Inferior parietal cortex (tissue), 1 donor: Measurements from ENCODE around the gene TMEM207.
"Not testable (repeated sequence)": the region's sequence is repeated elsewhere in the genome, so short reads cannot be mapped to it uniquely, and the experiment has no call there.

ENCODE experiments used
- DNase-seq: peaks from one replicate; pipeline ENCODE4 v3.0.0-alpha.2; 2016; ENCODE audit errors: extremely low spot score

Gene TMEM207

DNA sequence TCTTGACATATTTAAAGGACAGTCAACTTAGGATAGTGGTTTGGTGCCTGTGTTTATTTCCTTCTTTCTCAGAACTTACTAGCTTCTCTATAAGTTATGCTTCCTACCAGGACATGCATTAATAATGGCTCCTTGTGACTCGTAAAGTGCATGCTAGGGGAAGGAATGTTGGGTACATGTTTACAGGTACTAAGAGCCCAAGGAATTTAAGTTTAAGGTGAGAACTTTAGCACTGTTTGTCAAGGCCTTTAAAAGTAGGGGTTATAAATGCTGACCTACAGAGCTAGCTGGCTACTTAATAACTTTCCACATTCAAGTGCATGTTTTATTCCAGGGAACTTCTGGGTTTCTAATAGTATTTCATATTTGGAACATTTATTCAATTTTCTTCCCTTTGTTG lies at the start of gene TMEM207:
TSS of gene TMEM207 (minus strand) at position 101 of the 400 bp plus-strand sequence. CDS start at position 9, 92 bp downstream.
- no peak for DNase-seq

DNA sequence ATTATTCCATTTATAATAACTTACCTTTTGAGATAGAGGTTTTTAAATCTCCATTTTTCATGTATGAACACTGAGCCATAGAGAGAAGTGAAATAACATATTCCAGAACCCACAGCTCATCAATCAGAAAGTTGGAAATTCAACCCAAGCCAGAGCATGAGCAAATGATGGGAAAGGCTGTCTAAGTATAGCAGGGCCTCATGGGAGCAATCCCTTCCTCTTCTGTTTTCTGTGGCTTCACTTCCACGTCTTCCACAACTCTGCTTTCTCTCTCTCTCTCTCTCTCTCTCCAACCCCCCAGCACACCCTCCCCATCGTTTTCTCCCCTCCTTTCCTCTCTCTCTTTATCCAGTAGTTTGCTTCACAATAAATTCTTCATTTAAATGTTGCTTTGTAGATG lies 49.4 kb upstream of the TMEM207 start:
- DNase-seq, result no peak

DNA sequence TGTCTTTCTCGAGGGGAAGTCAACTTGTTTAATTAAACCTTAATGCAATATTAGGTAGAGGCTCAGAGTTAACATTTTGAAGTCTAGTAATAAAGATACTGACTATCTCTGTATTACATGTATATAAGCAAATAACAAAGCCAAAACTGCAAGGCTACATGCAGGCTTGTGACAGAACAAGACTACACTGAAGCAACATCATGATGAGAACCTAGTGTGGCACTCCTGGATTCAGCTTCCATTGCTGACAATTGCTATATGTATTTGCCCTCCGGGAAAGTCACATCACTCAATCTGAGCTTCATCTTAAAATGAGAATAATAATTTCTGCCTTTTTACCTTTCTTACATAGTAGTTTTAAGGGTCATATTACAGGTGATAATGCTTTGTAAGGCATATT lies 48.6 kb upstream of the TMEM207 start:
- no peak for DNase-seq

DNA sequence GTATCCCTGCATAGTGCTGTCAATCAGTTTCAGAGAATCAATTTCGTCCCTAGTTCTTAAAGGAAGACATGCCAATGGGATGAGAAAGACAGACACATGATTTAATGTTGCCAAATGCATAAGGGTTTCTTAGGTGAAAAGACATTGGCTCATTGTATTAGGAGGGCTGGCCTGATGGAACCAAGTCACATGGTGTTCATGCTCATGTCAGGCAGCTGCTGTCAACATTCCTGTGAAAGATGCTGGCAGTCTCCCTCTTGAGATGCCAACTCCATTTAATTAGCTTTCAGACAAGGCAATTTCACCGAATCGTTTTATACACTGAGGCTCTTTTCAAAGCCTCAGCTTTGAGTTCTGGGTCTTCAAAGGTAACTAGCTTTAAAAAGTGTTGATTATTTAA lies 48.1 kb upstream of the TMEM207 start:
- no peak for DNase-seq

DNA sequence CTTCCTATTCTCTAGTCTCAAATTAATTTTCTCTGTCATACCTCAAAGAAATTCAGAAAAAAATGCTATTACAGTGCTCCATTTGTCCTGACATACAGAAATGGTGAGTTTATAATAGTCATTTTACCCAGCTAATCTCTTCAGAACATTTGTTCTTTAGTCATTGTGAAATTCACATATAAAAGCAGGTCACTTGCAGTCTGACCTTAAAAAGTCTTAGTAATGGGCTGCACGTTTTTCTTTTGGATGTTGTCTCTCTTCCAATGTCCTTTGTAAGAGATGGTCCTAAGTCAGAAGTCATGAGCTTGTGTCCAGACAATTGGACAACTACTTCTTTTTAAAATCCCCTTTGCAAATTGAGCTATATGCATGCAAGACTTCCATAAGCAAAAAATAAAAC lies 47.2 kb upstream of the TMEM207 start:
- no peak for DNase-seq

DNA sequence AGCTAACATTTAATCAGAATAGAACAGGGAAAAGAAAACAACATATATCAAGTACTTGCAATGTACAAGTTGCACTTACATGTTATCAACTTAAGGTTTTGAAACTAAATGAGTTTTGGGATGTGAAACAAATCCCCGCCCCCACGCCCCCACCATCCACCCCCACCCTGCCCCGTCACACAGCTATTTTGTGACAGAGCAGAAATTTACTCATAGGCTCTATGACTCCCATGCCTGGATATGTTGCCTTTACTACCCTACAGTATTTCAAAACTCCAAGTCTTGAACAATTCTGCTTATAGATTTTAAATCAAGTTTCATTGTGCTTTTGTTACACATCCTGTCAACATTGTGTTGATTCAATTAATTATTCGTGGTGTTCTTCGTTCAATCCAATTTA lies 46.1 kb upstream of the TMEM207 start:
- no peak for DNase-seq

DNA sequence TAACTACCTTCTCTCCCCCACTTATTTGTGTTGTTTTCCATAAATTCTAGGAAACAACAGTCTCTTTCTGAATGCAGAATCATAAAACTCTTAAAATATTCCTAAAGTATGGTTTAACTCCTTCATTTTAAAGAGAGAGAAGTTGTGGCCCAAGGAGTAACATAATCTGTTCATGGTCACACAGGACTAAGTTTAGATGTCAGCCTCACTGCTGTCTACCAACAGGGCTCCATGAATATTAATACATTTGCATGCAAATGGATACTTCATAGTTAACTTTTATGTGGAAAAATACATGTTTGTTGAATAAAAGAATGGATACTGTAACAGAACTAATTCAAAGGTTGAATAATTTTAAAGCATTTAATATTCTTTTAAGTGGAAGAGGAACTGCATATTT lies 45.7 kb upstream of the TMEM207 start:
- DNase-seq, result no peak

DNA sequence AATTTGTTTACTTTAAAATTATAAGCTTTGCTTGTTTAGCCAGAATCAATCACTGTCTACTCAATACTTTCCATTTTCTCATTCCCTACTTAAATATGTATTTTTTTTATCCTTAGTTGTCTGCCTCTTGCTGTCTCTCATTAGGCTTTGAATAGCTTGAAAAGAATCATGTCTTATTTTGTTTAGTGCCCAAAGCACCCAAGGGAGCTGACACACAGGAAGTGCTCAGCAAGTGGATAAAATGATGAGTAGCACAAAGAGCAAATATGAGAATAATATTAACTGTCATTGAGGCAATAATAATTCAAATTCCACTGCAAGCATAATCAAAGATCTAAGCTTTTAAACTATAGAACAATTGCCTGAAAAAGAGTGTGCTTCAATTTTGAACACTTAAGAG lies 45.2 kb upstream of the TMEM207 start:
- no peak for DNase-seq

DNA sequence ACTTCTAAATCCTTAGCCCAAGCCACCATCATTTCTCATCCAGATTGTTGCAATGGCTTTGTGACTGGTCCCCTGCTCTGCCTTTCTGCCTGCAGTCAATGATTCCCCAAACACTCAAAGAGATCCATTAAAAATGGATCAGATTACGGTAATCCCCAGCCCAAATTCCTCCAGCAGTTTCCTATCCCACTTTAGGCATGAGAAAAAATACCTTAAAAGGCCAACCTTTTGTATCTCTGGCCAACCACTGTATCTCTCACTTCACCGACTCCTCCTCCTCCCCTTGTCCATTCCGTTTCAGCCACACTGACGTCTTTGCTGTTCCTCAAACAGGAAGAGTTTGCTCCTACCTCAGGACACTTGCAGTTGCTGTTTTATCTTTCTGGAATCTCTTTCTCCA lies 43.3 kb upstream of the TMEM207 start:
- DNase-seq, result no peak

DNA sequence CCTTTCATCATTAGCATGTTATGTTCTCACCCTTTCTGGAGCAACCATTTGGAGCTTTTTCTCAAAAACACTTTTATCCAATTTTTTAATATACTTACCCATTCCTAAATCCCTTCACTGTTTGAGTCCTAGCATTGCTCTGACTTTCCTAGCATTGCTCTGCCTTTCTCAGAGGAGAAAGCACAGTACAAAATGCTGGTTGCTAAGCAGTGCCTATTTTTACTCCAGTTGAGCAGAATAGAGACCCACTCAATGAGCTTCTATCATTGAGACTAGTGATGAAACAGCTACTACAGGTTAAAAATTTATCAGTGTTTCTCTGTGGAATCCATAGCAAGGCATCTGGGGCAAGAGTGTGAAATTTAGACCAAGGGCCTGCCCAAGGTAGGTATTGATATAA lies 42.4 kb upstream of the TMEM207 start:
- DNase-seq, result no peak

DNA sequence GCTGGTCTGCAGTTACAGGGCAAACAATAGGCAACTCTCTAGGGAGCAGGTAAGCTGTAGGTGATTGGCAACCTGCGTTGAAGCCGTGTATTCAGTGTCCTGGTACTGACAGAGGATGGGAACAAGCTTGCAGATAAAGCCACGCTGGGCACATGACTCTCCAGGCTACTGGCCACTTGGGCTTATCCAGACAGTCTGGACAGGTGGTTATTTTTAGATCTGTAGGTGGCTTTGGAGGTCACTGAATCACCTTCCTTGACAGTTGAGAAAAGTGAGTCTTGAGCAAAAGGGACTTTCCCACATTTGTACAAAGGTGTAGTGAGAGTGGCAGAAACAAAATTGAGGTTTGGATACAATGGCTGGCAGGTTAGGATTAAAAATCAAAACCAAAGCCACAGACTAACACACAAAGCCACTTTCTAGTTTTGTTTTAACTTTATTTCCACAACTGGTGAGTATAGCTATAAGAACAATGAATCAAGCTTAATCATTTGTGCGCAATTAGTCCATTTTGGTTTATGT lies 41.9 kb upstream of the TMEM207 start:
- DNase-seq, result no peak

DNA sequence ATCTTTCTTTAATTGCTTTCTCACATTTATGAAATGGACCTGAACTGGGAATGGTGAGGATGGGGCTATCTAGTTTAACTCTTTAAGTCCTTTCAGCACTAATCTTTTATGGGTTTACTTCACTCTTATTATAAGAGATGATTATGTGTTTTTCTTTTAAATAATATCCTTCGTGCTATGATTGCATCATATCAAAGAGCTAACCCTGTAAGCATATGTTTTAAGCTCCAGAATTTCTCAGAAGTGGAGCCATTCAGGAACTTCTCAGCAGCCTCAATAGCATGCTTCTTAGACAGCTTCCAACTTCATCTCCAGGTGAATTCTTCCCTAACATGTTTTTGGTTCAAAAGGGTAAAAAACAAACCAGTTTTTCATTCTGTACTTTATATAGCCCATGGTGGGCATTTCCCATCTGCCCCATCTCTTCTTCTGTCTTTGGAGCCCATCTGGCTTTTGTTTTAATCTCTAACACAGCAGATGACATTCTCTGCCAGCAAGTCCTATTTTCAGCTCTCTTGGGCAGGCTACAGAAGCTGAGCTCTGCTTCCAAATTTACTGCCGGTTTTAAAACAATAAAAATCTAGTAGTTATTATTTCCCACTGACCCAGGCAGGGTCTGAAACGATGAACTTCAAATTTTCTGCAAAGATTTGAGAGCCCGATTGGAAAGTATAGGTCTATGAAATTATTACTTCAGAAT lies 37.4 kb upstream of the TMEM207 start:
- no peak for DNase-seq

DNA sequence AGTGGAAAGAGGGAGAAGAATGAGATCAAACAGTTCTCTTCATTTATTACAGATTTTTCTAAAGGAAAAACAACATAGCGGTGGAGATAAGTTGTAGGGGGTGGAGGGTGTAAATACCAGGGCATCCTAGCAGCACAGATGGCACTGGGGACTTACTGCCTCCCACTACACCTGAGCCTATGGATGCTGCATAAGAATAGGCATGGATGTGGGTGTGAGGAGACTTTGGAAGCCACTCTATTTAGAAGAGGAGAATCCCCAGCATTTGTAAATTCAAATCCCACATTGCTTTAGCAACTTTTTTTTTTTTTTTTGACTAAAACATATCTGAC lies 36.8 kb upstream of the TMEM207 start:
- no peak for DNase-seq

DNA sequence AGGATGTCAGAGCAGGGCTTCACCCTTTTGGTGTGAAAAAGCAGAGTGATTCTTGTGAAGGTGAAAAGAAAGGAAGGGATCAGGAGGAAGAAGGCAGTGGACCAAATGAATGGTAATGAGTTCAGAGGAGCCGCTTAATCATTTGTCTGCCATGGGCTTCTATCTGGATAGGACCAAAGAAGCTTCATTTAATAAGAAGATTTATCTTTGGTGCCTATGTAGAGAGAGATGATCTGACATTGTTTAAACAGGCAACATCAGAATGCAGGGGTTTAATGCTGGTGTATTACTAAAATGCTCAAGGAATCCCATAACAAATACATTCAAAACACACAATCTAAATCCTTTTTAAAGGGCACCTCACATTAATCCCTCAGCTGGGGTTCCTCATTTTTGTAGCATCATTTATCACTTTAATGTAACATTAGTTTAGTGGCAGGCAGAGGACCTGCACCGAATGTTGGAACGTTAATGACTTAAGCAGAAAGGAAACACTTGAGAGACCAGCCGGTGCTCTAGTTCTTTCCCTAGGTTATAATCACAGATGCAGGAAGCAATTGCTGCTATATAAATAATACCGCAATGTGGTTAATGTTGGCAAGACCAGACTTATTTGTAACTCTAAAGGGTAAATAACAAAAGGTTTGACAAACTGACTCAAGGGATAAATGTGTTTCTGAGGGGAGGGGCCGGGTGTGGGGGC lies 36.3 kb upstream of the TMEM207 start:
- DNase-seq, result no peak

DNA sequence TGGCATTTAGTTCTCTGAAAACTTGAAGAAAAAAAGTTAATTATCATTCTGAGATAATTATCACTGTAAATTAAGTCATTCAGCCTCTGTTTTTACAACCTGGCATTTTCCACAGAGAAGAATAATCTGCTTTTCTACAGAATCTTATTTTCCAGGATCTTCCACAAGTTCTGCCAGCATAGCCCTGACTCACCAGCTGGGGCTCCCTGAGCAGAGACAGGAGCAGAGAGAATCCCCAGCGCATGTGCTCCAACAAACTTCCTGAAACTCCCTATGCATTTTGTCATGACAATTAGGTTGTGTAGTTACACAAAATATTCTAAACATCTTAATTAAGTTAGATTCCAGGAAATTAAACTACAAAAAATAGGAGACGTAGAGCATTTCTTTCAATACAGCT lies 32.1 kb upstream of the TMEM207 start:
- DNase-seq, result no peak

DNA sequence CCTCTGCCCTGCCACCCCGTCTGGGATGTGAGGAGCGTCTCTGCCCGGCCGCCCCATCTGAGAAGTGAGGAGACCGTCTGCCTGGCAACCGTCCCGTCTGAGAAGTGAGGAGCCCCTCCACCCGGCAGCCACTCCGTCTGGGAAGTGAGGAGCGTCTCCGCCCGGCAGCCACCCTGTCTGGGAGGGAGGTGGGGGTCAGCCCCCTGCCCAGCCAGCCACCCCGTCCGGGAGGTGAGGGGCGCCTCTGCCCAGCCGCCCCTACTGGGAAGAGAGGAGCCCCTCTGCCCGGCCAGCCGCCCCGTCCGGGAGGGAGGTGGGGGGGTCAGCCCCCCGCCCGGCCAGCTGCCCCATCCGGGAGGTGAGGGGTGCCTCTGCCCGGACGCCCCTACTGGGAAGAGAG lies 23.6 kb upstream of the TMEM207 start:
- DNase-seq, result not testable (repeated sequence)

DNA sequence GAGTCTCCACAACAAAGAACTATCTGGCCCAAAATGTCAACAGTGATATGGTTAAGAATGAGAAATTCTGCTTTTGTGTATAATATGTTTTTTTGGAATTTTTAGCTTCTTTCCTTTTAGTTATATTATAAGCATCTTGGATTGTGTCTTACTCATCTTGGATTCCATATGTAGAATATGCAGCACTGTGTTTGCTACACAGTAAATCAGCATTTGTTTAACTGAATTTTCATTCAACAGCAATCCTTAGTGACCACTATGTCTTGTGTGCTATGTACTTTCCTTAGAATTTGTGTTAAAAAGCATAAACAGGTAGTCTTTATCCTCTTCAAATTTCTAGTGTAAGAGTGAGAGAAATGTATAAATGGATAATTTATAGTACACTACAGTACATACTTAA lies 18.2 kb upstream of the TMEM207 start:
- DNase-seq, result no peak

DNA sequence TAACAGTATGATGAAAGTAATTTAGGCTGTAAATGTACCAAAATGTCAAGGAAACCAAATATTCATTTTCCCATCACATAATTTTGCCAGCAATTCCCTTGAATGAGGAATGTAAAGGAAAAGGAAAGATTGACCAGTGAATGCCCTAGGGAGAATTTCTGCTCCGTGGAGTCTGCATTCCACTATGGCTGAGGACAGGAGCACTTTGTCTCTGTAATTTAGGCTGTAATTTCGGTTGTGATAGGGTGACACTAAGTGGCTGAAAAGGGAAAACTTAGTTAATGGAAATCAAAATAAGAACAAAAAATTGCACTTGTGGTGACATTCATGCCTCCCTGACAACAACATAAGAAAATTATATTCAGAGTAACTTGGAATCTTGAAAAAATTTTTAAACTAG lies 8.3 kb upstream of the TMEM207 start:
- no peak for DNase-seq

DNA sequence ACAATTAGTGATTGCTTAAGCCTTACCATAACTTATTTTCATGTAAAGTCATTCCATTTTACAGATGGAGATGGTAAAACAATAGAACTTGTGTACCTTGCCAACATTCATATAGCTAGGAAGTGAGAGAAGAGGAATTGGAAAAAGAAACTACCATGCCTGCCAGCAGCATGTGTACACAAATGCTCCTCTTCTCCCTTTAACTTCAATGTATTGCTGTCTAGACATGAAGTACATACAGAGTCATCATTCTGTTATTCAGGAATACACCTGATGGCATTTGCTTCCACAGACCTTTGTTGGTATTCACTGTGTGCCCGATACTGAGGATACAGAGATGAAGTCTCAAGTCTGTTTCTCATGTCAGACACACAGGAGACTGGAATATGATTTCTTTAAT lies 7.1 kb upstream of the TMEM207 start:
- no peak for DNase-seq

DNA sequence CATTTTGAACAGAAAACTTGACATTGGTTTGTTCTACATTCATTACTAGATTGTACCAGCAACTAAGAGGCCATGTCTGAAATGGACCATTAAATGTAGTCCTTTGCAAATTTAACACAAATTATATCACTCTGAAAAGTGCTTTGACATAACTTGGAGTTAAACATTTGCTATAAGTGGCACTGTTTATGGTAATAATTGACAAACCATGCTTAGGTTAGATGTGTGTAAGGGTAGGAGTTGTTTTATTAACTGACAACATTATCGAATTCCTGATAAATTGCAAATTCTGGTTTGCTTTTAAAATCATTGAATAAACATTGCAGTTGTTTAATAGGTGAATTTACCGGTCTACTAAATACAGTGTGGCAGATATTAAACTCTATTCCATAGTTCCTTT lies 6.1 kb upstream of the TMEM207 start:
- no peak for DNase-seq

DNA sequence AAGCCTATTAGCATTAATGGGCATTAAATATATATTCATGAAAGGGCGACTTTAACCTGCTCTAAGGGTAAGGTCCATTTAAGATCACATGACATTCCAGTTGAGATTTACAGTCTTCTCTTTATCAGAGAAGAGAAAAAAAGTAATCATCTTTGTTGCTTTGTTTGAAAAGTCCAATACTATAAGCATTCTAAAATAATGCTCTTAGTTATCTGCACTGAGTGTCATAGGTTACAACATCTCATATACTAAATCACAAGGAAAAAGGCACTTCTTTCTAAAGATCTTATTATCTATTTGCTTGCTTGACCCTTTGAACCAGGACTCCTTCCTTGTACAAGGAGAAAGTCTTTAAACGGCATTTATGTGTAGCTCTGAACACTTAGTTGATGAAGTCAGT lies 1.4 kb downstream of the TMEM207 start:
- DNase-seq, result no peak

DNA sequence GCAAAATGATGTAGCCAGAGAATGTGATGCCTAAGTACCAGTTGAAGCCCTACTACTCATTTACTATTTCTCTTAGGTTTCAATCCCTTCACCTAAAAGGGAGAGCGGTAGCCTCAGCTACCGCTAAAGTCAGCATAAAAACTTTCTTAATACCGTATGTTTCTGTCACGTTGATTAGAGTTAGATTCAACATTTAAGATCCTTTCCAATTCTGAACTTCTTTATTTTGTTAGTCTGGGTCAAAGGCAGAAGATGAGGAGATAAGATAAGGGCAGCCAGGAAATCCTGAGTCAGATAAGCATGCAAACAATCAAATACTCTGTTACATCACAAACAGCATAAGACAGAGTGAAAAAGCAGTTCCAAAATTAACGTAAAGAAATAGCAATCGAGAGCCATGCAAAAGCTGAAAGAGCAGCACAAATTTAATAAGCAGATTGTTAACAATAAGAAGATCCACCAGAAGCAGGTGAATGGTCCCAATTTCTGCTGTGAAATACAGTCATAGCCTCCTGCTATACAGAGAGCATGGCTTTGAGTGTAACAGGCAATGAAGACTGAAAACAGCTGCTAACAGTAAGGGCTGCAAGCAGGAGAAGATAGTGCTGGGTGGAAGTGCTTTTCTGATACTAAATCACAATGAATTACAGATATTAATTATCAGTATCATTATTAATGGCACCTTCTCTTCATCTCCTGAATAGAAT lies 3.0 kb downstream of the TMEM207 start:
- no peak for DNase-seq

DNA sequence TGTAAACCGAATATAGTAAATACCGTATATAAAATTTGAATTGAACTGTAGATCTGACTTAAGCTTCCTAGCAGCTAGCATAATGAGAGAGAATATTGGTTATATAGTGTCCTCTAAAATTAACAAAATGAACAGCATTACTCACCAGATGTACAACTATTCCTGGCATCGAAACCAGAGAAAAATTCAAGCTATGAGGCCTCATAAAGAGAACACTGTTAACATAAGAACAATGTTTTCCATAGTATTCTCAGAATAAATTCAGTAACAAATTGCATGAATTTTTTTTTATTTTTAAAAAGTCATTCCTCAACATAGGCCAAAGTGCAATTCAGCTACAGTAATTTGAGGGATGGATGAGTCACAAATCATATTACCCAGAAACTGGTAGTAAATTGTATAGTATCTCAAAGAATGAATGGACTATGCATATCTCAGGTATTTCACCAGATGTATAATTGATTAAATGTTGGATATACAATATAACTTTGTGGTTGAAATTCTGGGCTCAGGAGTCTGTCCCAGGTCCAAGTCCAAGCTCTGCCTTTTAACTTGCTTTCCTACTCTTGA lies 5.0 kb downstream of the TMEM207 start:
- no peak for DNase-seq
